GM21381 (cell line): Measurements from ENCODE around the gene CD1D.

Experiments
- ATAC-seq: cut with Tn5 transposase; IDR thresholded peaks from one replicate; pipeline ENCODE4 v1.9.1; 2021; ENCODE audit warnings: mild to moderate bottlenecking, moderate library complexity; ENCODE audit not compliant: unreplicated experiment

Gene CD1D

GRCh38 chr1:158180741-158181576 lies at the start of gene CD1D:
TSS of gene CD1D (plus strand) at chr1:158180895. CDS start at chr1:158181102, 207 bp downstream.
- no peak for ATAC-seq

GRCh38 chr1:158131217-158131616 lies 49.5 kb upstream of the CD1D start:
- ATAC-seq = no peak

- ATAC-seq = no peak
Measured at GRCh38 chr1:158140764-158141192, 39.9 kb upstream of the CD1D start.

GRCh38 chr1:158145173-158145719 lies 35.4 kb upstream of the CD1D start:
- no peak for ATAC-seq

GRCh38 chr1:158146165-158146564 lies 34.5 kb upstream of the CD1D start:
- no peak for ATAC-seq

GRCh38 chr1:158146739-158147138 lies 34.0 kb upstream of the CD1D start:
- no peak for ATAC-seq

- ATAC-seq = no peak
Measured at GRCh38 chr1:158147401-158147800, 33.3 kb upstream of the CD1D start.

GRCh38 chr1:158147869-158148268 lies 32.8 kb upstream of the CD1D start:
- no peak for ATAC-seq

- no peak for ATAC-seq
Measured at GRCh38 chr1:158148468-158148867, 32.2 kb upstream of the CD1D start.

GRCh38 chr1:158149175-158149574 lies 31.5 kb upstream of the CD1D start:
- no peak for ATAC-seq

GRCh38 chr1:158149577-158150269 lies 31.0 kb upstream of the CD1D start:
- ATAC-seq = peak; percentile 70

- no peak for ATAC-seq
Measured at GRCh38 chr1:158150523-158150922, 30.2 kb upstream of the CD1D start.

- no peak for ATAC-seq
Measured at GRCh38 chr1:158153179-158153578, 27.5 kb upstream of the CD1D start.

- ATAC-seq = no peak
Measured at GRCh38 chr1:158153746-158154444, 26.8 kb upstream of the CD1D start.

- no peak for ATAC-seq
Measured at GRCh38 chr1:158154501-158154900, 26.2 kb upstream of the CD1D start.

- no peak for ATAC-seq
Measured at GRCh38 chr1:158155673-158156072, 25.0 kb upstream of the CD1D start.

- ATAC-seq = no peak
Measured at GRCh38 chr1:158159597-158159996, 21.1 kb upstream of the CD1D start.

- no peak for ATAC-seq
Measured at GRCh38 chr1:158161446-158161845, 19.2 kb upstream of the CD1D start.

GRCh38 chr1:158163000-158163947 lies 17.4 kb upstream of the CD1D start:
- ATAC-seq = peak; percentile 99

- no peak for ATAC-seq
Measured at GRCh38 chr1:158169105-158169504, 11.6 kb upstream of the CD1D start.
